HL-60 (cell line): Measurements from ENCODE around the gene KIF22.

Experiments
- DNase-seq, 2 experiments: peaks; one replicate each; pipeline ENCODE4 v3.0.0-alpha.2; 2010 to 2020; ENCODE audit warnings: low read depth in 1 of 2, low spot score in 1 of 2
- H3K27ac ChIP-seq: fragments of 250-450 bp; sonication (Bioruptor Pico); replicated peaks from 2 replicates; pipeline ENCODE4 v1.5.1; 2020; ENCODE audit warnings: mild to moderate bottlenecking, moderate library complexity
- H3K27me3 ChIP-seq: fragments of 250-450 bp; sonication (Bioruptor Pico); 2 replicates; pipeline ENCODE4 v1.5.1; 2021; ENCODE audit warnings: mild to moderate bottlenecking, moderate library complexity; ENCODE audit not compliant: insufficient read depth, poor library complexity, severe bottlenecking
- H3K4me3 ChIP-seq: replicated peaks from 2 replicates; pipeline ENCODE4 v1.5.1; 2011; ENCODE audit warnings: mild to moderate bottlenecking, control low read depth, low read length; ENCODE audit not compliant: insufficient read depth
- CTCF ChIP-seq: IDR thresholded peaks from one replicate; pipeline ENCODE4 v1.5.1; 2011; ENCODE audit warnings: low read length, control low read depth, inconsistent platforms; ENCODE audit not compliant: insufficient read depth
- GABPA ChIP-seq: IDR thresholded peaks from 2 replicates; pipeline ENCODE4 v1.6.1; 2012; ENCODE audit warnings: low read depth
- POLR2AphosphoS5 ChIP-seq: IDR thresholded peaks from 2 replicates; pipeline ENCODE4 v1.6.1; 2012; ENCODE audit warnings: low read depth
- REST ChIP-seq: IDR thresholded peaks from 2 replicates; pipeline ENCODE4 v1.6.1; 2012; ENCODE audit warnings: low read depth; ENCODE audit not compliant: insufficient replicate concordance
- SPI1 ChIP-seq: IDR thresholded peaks from 2 replicates; pipeline ENCODE4 v1.6.1; 2012; ENCODE audit warnings: low read depth, mild to moderate bottlenecking, borderline replicate concordance

Gene KIF22

GRCh38 chr16:29763326-29763725, 27.2 kb upstream of the KIF22 start:
- no peaks in the 10 kb centered on the region for H3K27me3 ChIP-seq
- TF ChIP-seq CTCF (no peak), POLR2AphosphoS5 (no peak), REST (no peak), SPI1 (peak; percentile 29; the same call in 1 of the 2 replicates)
- DNase-seq = no peak
- no peak overlapping the region for H3K27ac ChIP-seq
- H3K4me3 ChIP-seq = no peak overlapping the region

GRCh38 chr16:29765167-29766032, 25.2 kb upstream of the KIF22 start:
- Histone ChIP-seq H3K4me3 (no peak overlapping the region), H3K27me3 (no peaks in the 10 kb centered on the region), H3K27ac (no peak overlapping the region)
- no peak for DNase-seq
- TF ChIP-seq SPI1 = no peak
- TF ChIP-seq REST = no peak

- no peak overlapping the region for H3K27ac ChIP-seq
- no peak for DNase-seq
- TF ChIP-seq GABPA (no peak), POLR2AphosphoS5 (no peak), CTCF (no peak), SPI1 (no peak)
- no peak overlapping the region for H3K4me3 ChIP-seq
- H3K27me3 ChIP-seq = no peaks in the 10 kb centered on the region
These were observed 24.0 kb upstream of the KIF22 start for GRCh38 chr16:29766571-29766970.

GRCh38 chr16:29767062-29767461, 23.5 kb upstream of the KIF22 start:
- no peaks in the 10 kb centered on the region for H3K27me3 ChIP-seq
- no peak for TF ChIP-seq REST
- H3K4me3 ChIP-seq = no peak overlapping the region
- DNase-seq = no peak
- no peak overlapping the region for H3K27ac ChIP-seq
